Vagina (tissue), 2 donors: ENCODE results near the gene COL27A1.

Experiments used
- CTCF ChIP-seq, 3 experiments: fragments of 450-650 bp in 2 of 3; fragments of 200-600 bp in 1 of 3; sonication (generic) in 1 of 3; IDR thresholded peaks; one replicate each; pipeline ENCODE4 v1.5.1; 2017 to 2019; ENCODE audit warnings: antibody characterized with exemption in 3 of 3, mild to moderate bottlenecking in 2 of 3, moderate library complexity in 2 of 3
- POLR2AphosphoS5 ChIP-seq, 2 donors: sonication (generic); formaldehyde crosslinking; IDR thresholded peaks; one replicate each; pipeline ENCODE4 v1.9.0; 2017; ENCODE audit warnings: antibody characterized with exemption in 2 of 2, mild to moderate bottlenecking in 2 of 2, low read depth in 1 of 2; ENCODE audit not compliant: insufficient read depth in 1 of 2

DNA sequence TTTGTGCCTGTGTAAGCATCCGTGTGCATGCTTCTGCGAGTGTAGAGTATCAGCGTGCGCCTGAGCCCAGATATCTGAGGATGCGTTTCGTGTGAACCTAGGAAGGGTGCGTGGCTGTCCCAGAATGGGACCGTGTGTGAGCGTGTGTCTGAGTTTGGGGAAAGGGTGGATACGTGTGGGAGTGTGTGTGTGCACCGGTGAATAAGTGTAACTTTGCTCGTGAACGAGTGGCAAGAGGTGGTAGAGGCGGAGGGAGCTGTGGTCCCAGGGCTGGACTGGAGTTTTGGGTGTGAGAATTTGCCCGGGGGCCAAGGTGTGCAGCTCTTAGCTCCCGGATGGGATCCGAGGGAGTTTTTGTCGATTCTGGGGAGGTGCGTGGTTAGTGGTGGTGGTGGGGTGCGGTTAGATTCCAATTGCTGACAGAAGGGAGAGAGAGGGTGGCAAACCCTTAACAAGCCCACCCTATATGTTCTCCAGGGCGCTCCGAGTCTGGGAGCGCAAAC lies 686 bp upstream of the COL27A1 start:
- no peak for TF ChIP-seq POLR2AphosphoS5 (IDR thresholded peaks at IDR 0.05; ENCODE audit: insufficient read depth in 1 of 2, low read depth in 1 of 2)
- TF ChIP-seq CTCF (IDR thresholded peaks at IDR 0.05): no peak
